ENCODE data around the gene PID1. TPM values are rescaled to one million over a fixed set of nuclear protein-coding genes. Genes with fewer than 3 reads are reported as not detected.

The PID1 gene
- total RNA-seq, 1 experiment from 2014 or later = 2.9 TPM

GRCh38 chr2:229199267-229199666 is 71.8 kb downstream of the PID1 start:
- Histone ChIP-seq H3K27me3 (ENCODE audit: control insufficient read depth, insufficient read depth, low read length) (no peaks in the 10 kb centered on the region), H3K4me1 (ENCODE audit: control insufficient read depth, insufficient read depth, low read length) (no peaks in the 10 kb centered on the region), H3K36me3 (ENCODE audit: control insufficient read depth, insufficient read depth, low read length) (no peaks in the 10 kb centered on the region), H3K9me3 (ENCODE audit: control insufficient read depth, insufficient read depth, low read depth, low read length) (no peaks in the 10 kb centered on the region), H3K27ac (ENCODE audit: low read length) (no peak overlapping the region), H3K4me3 (ENCODE audit: low read depth in 2 of 2, low read length in 2 of 2) (no peak overlapping the region)
- no peak for ATAC-seq
- POLR2A ChIA-PET = no interaction called here
- no TSS peak for BruUV-seq (replicated peaks)
- CTCF ChIA-PET = no interaction called here
- in situ Hi-C loops (cut with HindIII; ENCODE audit: low pct_unique_long_range_greater_than_20kb, low sequenced_read_pairs) (no loop called here), intact Hi-C loops (cut with micrococcal nuclease; ENCODE audit: unreplicated experiment) (no loop called here)
- DNase-seq (ENCODE audit: low read depth, low spot score) = no peak
- TF ChIP-seq TCF7L2 (IDR thresholded peaks at IDR 0.05; ENCODE audit: low read depth, low read length) = no peak
- no peak for TF ChIP-seq SIN3A (IDR thresholded peaks at IDR 0.05; ENCODE audit: borderline replicate concordance, insufficient read depth, low read depth, low read length)
- TF ChIP-seq REST (IDR thresholded peaks at IDR 0.05; ENCODE audit: insufficient read depth in 1 of 2, low read depth in 2 of 2, low read length in 1 of 2) = no peak
- TF ChIP-seq CTCF (IDR thresholded peaks at IDR 0.05) = no peak
- TF ChIP-seq POLR2AphosphoS5 (IDR thresholded peaks at IDR 0.05; ENCODE audit: low read depth, low read length) = no peak

- no peaks in the 10 kb centered on the region for H3K4me1 ChIP-seq (ENCODE audit: control insufficient read depth, insufficient read depth, low read length)
- H3K36me3 ChIP-seq (ENCODE audit: control insufficient read depth, insufficient read depth, low read length) = no peaks in the 10 kb centered on the region
- no peak overlapping the region for H3K4me3 ChIP-seq (ENCODE audit: low read depth in 2 of 2, low read length in 2 of 2)
- TF ChIP-seq SIN3A (IDR thresholded peaks at IDR 0.05; ENCODE audit: borderline replicate concordance, insufficient read depth, low read depth, low read length) (no peak), POLR2AphosphoS5 (IDR thresholded peaks at IDR 0.05; ENCODE audit: low read depth, low read length) (no peak), CTCF (IDR thresholded peaks at IDR 0.05) (no peak), TCF7L2 (IDR thresholded peaks at IDR 0.05; ENCODE audit: low read depth, low read length) (no peak), REST (IDR thresholded peaks at IDR 0.05; ENCODE audit: insufficient read depth in 1 of 2, low read depth in 2 of 2, low read length in 1 of 2) (no peak)
- in situ Hi-C loops (cut with HindIII; ENCODE audit: low pct_unique_long_range_greater_than_20kb, low sequenced_read_pairs) (no loop called here), intact Hi-C loops (cut with micrococcal nuclease; ENCODE audit: unreplicated experiment) (no loop called here)
- CTCF ChIA-PET = no interaction called here
- DNase-seq (ENCODE audit: low read depth, low spot score) = no peak
- no peak overlapping the region for H3K27ac ChIP-seq (ENCODE audit: low read length)
- POLR2A ChIA-PET = no interaction called here
- H3K27me3 ChIP-seq (ENCODE audit: control insufficient read depth, insufficient read depth, low read length) = no peaks in the 10 kb centered on the region
- H3K9me3 ChIP-seq (ENCODE audit: control insufficient read depth, insufficient read depth, low read depth, low read length) = no peaks in the 10 kb centered on the region
- no TSS peak for BruUV-seq (replicated peaks)
- ATAC-seq = no peak
These were observed 74.6 kb downstream of the PID1 start for GRCh38 chr2:229196448-229196847.

All from Panc1 (cell line).